HG03025 (cell line): Measurements from ENCODE around the gene PIK3CB.
"Not testable (repeated sequence)": the region's sequence is repeated elsewhere in the genome, so short reads cannot be mapped to it uniquely, and the experiment has no call there.

ENCODE experiments used
- ATAC-seq: cut with Tn5 transposase; IDR thresholded peaks from one replicate; pipeline ENCODE4 v1.9.1; 2021; ENCODE audit warnings: mild to moderate bottlenecking, moderate library complexity; ENCODE audit not compliant: unreplicated experiment, low FRiP score

The PIK3CB gene

GRCh38 chr3:138638641-138639040 lies 196.1 kb downstream of the PIK3CB start:
- ATAC-seq: no peak

GRCh38 chr3:138629526-138629925 lies 205.2 kb downstream of the PIK3CB start:
- ATAC-seq: no peak

- no peak for ATAC-seq
These were observed 208.9 kb downstream of the PIK3CB start for GRCh38 chr3:138625707-138626365.

GRCh38 chr3:138624518-138624917 lies 210.2 kb downstream of the PIK3CB start:
- ATAC-seq: no peak

GRCh38 chr3:138620431-138620830 lies 214.3 kb downstream of the PIK3CB start:
- no peak for ATAC-seq

GRCh38 chr3:138615462-138615861 lies 219.3 kb downstream of the PIK3CB start:
- ATAC-seq: no peak

- no peak for ATAC-seq
These were observed 224.8 kb downstream of the PIK3CB start for GRCh38 chr3:138609898-138610266.

- peak; percentile 71 for ATAC-seq
These were observed 226.2 kb downstream of the PIK3CB start, which contains the start of gene FAIM for GRCh38 chr3:138608322-138609135. FAIM (plus strand) TSS chr3:138608771; CDS start chr3:138619727, 10,956 bp downstream.

GRCh38 chr3:138604106-138604595 lies 230.6 kb downstream of the PIK3CB start:
- ATAC-seq: not testable (repeated sequence)
